AG04450 (cell line): ENCODE measurements around the gene GJD2. TPM values are rescaled to one million over a fixed set of nuclear protein-coding genes. Genes with fewer than 3 reads are reported as not detected.

Source experiments
- CTCF ChIA-PET: fragments of 300-600, 350-600 bp; formaldehyde crosslinking; extraction: SDS; loops from one replicate; lab custom pipeline; 2022; ENCODE audit warnings: antibody characterized with exemption, inconsistent platforms; lab: Charles Lee
- POLR2A ChIA-PET: fragments of 350-600 bp; formaldehyde crosslinking; extraction: SDS; loops from one replicate; lab custom pipeline; 2021; ENCODE audit warnings: antibody characterized with exemption, inconsistent platforms; lab: Yijun Ruan, JAX
- DNase-seq: peaks from one replicate; pipeline ENCODE4 v3.0.0-alpha.2; 2011; ENCODE audit warnings: low read depth, low spot score
- H3K27ac ChIP-seq: one replicate; pipeline ENCODE4 v1.5.1; 2012; ENCODE audit warnings: low read depth, low read length, control low read depth
- H3K27me3 ChIP-seq: one replicate; pipeline ENCODE4 v1.6.0; 2012; ENCODE audit warnings: low read length; ENCODE audit not compliant: control insufficient read depth, insufficient read depth
- H3K4me3 ChIP-seq: 2 replicates; pipeline ENCODE4 v1.5.1; 2011; ENCODE audit warnings: mild to moderate bottlenecking, low read depth, low read length, control low read depth
- H3K9me3 ChIP-seq: 2 replicates; pipeline ENCODE4 v1.5.1; 2012; ENCODE audit warnings: low read length; ENCODE audit not compliant: control insufficient read depth, insufficient read depth
- CTCF ChIP-seq: IDR thresholded peaks from 2 replicates; pipeline ENCODE4 v1.5.1; 2011; ENCODE audit warnings: low read depth, low read length, control low read depth, inconsistent platforms
- polyA plus RNA-seq: library from polyadenylated mRNA; depleted of rRNA; stranded (reverse); fragments of >200 nt; gene quantifications from 2 replicates; pipeline ENCODE4 v1.2.3, GENCODE V29; 2011

Gene GJD2
- polyA plus RNA-seq, 1 experiment, result not detected

- Histone ChIP-seq H3K9me3 (no peaks in the 10 kb centered on the region), H3K27me3 (no peaks in the 10 kb centered on the region), H3K27ac (no peak overlapping the region), H3K4me3 (no peak overlapping the region)
- DNase-seq, result no peak
- no peak for TF ChIP-seq CTCF
- ChIA-PET POLR2A (no interaction called here), CTCF (no interaction called here)
Observed at GRCh38 chr15:34716111-34716510, 38.7 kb downstream of the GJD2 start.

GRCh38 chr15:34714476-34715121 lies 40.2 kb downstream of the GJD2 start:
- no peak overlapping the region for H3K4me3 ChIP-seq
- no peaks in the 10 kb centered on the region for H3K9me3 ChIP-seq
- POLR2A ChIA-PET, result no interaction called here
- no peak overlapping the region for H3K27ac ChIP-seq
- no peak for TF ChIP-seq CTCF
- H3K27me3 ChIP-seq, result no peaks in the 10 kb centered on the region
- no peak for DNase-seq
- CTCF ChIA-PET, result interaction anchor here (0.8 kb wide), 1 partner anchor 125 kb away, joined by 3 read pairs; no protein-coding TSS in a partner anchor

GRCh38 chr15:34713635-34714034 lies 41.2 kb downstream of the GJD2 start:
- H3K27ac ChIP-seq, result no peak overlapping the region
- no peaks in the 10 kb centered on the region for H3K9me3 ChIP-seq
- no peak overlapping the region for H3K4me3 ChIP-seq
- no peak for TF ChIP-seq CTCF
- CTCF ChIA-PET, result interaction anchor here (1.1 to 1.3 kb wide), 2 partner anchors 9 to 207 kb away, joined by 3 read pairs; no protein-coding TSS in a partner anchor
- H3K27me3 ChIP-seq, result no peaks in the 10 kb centered on the region
- POLR2A ChIA-PET, result no interaction called here
- no peak for DNase-seq

GRCh38 chr15:34709866-34710265 lies 44.9 kb downstream of the GJD2 start:
- DNase-seq, result peak; percentile 2
- no peaks in the 10 kb centered on the region for H3K9me3 ChIP-seq
- H3K4me3 ChIP-seq, result no peak overlapping the region
- ChIA-PET POLR2A (no interaction called here), CTCF (interaction anchor here (0.5 to 5.4 kb wide), 10 partner anchors 9 to 728 kb away, joined by 3 to 91 read pairs (median 6); no protein-coding TSS in a partner anchor)
- no peaks in the 10 kb centered on the region for H3K27me3 ChIP-seq
- H3K27ac ChIP-seq, result no peak overlapping the region
- TF ChIP-seq CTCF, result no peak

DNA sequence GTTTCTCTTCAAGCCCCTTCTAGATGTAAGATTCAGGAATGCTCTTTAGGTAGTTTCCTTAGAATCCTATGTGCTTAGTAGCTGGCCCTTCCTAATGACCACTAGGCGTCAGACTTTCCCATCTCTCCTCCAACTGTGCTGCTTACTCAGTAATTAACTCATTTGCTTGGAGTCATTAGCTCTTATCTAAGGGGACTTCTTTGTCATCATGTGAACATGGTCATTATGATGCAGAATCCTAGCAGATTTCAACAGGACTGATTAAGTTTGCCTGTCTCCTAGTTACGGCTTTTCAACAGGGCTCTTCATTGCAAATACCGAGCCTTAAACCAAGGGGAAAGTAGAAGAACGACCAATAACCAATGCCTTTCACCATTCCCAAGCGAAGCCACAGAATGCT lies 46.4 kb downstream of the GJD2 start:
- no peaks in the 10 kb centered on the region for H3K9me3 ChIP-seq
- CTCF ChIA-PET, result interaction anchor here (0.5 to 5.4 kb wide), 40 partner anchors 9 to 262 kb away, joined by 3 to 91 read pairs (median 5); partner anchors contain the start of gene AQR
- H3K27ac ChIP-seq, result no peak overlapping the region
- POLR2A ChIA-PET, result interaction anchor here (0.5 to 0.6 kb wide), 2 partner anchors 94 to 209 kb away, joined by 3 to 5 read pairs; no protein-coding TSS in a partner anchor
- H3K27me3 ChIP-seq, result no peaks in the 10 kb centered on the region
- DNase-seq, result peak; percentile 32
- H3K4me3 ChIP-seq, result no peak overlapping the region
- peak; percentile 96 for TF ChIP-seq CTCF
